Breast epithelium (tissue), 4 donors: ENCODE measurements around the gene MATN4. TPM values are rescaled to one million over a fixed set of nuclear protein-coding genes. Genes with fewer than 3 reads are reported as not detected.
A peak's percentile ranks its signal among the peaks of the same experiment; 100 is the strongest.

Experiments used
- DNase-seq, 2 donors: peaks; one replicate each; pipeline ENCODE4 v3.0.0-alpha.2; 2019; ENCODE audit warnings: low spot score in 2 of 2
- H3K27ac ChIP-seq, 2 donors: fragments of 200-600 bp; sonication (generic) in 1 of 2; one replicate each; pipeline ENCODE4 v1.5.1; 2016 to 2019; ENCODE audit warnings: mild to moderate bottlenecking in 1 of 2
- H3K27me3 ChIP-seq, 2 donors: fragments of 200-600 bp; sonication (generic) in 1 of 2; one replicate each; pipeline versions ENCODE4 v1.5.1 to v1.6.0; 2017 to 2019; ENCODE audit warnings: control low read depth in 1 of 2, mild to moderate bottlenecking in 1 of 2
- H3K36me3 ChIP-seq: fragments of 200-600 bp; one replicate; pipeline ENCODE4 v1.5.1; 2019
- H3K4me1 ChIP-seq, 2 donors: fragments of 200-600 bp; sonication (generic); one replicate each; pipeline ENCODE4 v1.5.1; 2016 to 2019; ENCODE audit warnings: control low read depth in 1 of 2
- H3K4me3 ChIP-seq, 3 donors: fragments of 200-600 bp; sonication (generic); 1 replicate in 2 of 3; 2 replicates in 1 of 3; pipeline ENCODE4 v1.5.1; 2016 to 2019; ENCODE audit warnings: mild to moderate bottlenecking in 3 of 3, moderate library complexity in 2 of 3
- H3K9me3 ChIP-seq, 2 donors: fragments of 200-600 bp; sonication (generic) in 1 of 2; one replicate each; pipeline ENCODE4 v1.5.1; 2016 to 2019; ENCODE audit warnings: control low read depth in 1 of 2
- POLR2A ChIP-seq: fragments of 450-650 bp; IDR thresholded peaks from one replicate; pipeline ENCODE4 v1.6.1; 2016; ENCODE audit warnings: antibody characterized with exemption, mild to moderate bottlenecking, moderate library complexity
- POLR2AphosphoS5 ChIP-seq, 3 donors: sonication (generic); formaldehyde crosslinking; IDR thresholded peaks; one replicate each; pipeline ENCODE4 v1.6.1; 2017; ENCODE audit warnings: antibody characterized with exemption in 3 of 3
- intact Hi-C: fragments of 100-400 bp; cut with DNase I; formaldehyde crosslinking; loops from one replicate; pipeline ENCODE4 v1.15.1; 2023; ENCODE audit warnings: low total_unique reads
- total RNA-seq, 3 donors: library from RNA; depleted of rRNA; stranded (reverse); fragments of >200 nt; gene quantifications; one replicate each; pipeline ENCODE4 v1.1.0, GENCODE V29; 2016
- TF ChIP-seq, protein P1 (sequence below), 3 donors: fragments of 450-650 bp; IDR thresholded peaks; one replicate each; pipeline ENCODE4 v1.5.1; 2016 to 2017; ENCODE audit warnings: antibody characterized with exemption in 3 of 3, mild to moderate bottlenecking in 3 of 3, moderate library complexity in 3 of 3

The MATN4 gene
- total RNA-seq, 3 donors from 2014 or later = 0.33 to 1.6 TPM; not detected in 1

DNA sequence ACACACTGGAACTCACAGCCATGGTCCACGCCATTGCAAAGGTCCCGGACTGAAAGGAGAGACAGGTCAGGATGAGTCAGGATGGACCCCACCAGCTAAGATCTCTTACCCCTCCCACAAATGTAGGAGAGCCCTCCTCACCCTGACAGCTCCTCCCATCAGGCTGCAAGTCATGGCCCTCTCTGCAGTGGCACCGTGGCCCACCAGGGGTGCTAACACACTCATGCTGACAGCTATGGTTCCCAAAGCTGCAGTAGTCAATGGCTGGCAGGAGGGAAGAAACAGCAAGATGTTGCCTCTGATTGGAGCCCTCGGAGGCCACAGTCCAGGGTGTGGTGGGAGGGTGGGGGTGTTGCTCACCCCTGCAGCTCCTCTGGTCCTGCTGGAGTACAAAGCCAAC lies 7.1 kb downstream of the MATN4 start:
- DNase-seq = no peak
- H3K27me3 ChIP-seq = peaks cover 0 to 9% of the 10 kb centered on the region in 2 donors
- intact Hi-C loops = no loop called here

DNA sequence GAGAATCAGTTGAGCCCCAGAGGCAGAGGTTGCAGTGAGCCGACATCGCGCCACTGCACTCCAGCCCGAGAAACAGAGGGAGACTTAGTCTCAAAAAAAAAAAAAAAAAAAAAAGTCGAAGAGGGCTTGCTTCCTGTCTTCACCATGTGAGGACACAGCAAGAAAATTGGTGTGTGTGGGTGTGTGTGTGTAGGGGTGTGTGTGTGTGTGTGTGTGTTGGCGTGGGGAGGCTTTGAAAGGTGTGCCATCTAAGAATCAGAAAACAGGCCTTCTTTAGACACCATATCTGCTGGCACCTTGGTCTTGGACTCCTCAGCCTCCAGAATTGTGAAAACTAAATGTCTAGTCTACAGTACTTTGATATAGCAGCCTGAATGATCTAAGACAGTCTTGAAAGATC lies 8.3 kb downstream of the MATN4 start:
- no peak for DNase-seq
- no peak for TF ChIP-seq POLR2AphosphoS5 (IDR thresholded peaks at IDR 0.05)
- TF ChIP-seq, protein P1, sequence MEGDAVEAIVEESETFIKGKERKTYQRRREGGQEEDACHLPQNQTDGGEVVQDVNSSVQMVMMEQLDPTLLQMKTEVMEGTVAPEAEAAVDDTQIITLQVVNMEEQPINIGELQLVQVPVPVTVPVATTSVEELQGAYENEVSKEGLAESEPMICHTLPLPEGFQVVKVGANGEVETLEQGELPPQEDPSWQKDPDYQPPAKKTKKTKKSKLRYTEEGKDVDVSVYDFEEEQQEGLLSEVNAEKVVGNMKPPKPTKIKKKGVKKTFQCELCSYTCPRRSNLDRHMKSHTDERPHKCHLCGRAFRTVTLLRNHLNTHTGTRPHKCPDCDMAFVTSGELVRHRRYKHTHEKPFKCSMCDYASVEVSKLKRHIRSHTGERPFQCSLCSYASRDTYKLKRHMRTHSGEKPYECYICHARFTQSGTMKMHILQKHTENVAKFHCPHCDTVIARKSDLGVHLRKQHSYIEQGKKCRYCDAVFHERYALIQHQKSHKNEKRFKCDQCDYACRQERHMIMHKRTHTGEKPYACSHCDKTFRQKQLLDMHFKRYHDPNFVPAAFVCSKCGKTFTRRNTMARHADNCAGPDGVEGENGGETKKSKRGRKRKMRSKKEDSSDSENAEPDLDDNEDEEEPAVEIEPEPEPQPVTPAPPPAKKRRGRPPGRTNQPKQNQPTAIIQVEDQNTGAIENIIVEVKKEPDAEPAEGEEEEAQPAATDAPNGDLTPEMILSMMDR (IDR thresholded peaks at IDR 0.05) = no peak
- no peak for TF ChIP-seq POLR2A
- intact Hi-C loops = no loop called here
- H3K4me1 ChIP-seq = no peaks in the 10 kb centered on the region
- H3K4me3 ChIP-seq = no peak overlapping the region
- no peaks in the 10 kb centered on the region for H3K9me3 ChIP-seq
- no peaks in the 10 kb centered on the region for H3K36me3 ChIP-seq
- no peak overlapping the region for H3K27ac ChIP-seq
- H3K27me3 ChIP-seq = peaks cover 0 to 8% of the 10 kb centered on the region in 2 donors

More for the DNA sequence above, 7.1 kb downstream of the MATN4 start:
- Histone ChIP-seq H3K27ac (no peak overlapping the region), H3K4me3 (no peak overlapping the region), H3K36me3 (no peaks in the 10 kb centered on the region), H3K9me3 (no peaks in the 10 kb centered on the region), H3K4me1 (no peaks in the 10 kb centered on the region)
- TF ChIP-seq POLR2AphosphoS5 (IDR thresholded peaks at IDR 0.05) (no peak), POLR2A (no peak)
- TF ChIP-seq, protein P1 (IDR thresholded peaks at IDR 0.05) = no peak

GRCh38 chr20:45297786-45298497 lies 10.2 kb downstream of the MATN4 start:
- no peak overlapping the region for H3K4me3 ChIP-seq
- H3K27ac ChIP-seq = no peak overlapping the region
- H3K9me3 ChIP-seq = no peaks in the 10 kb centered on the region
- H3K27me3 ChIP-seq = peaks cover 0 to 3% of the 10 kb centered on the region in 2 donors
- TF ChIP-seq, protein P1 (IDR thresholded peaks at IDR 0.05) = no peak
- TF ChIP-seq POLR2AphosphoS5 (IDR thresholded peaks at IDR 0.05) = no peak
- no peak for TF ChIP-seq POLR2A
- DNase-seq = no peak
- no peaks in the 10 kb centered on the region for H3K36me3 ChIP-seq
- intact Hi-C loops = no loop called here
- H3K4me1 ChIP-seq = no peaks in the 10 kb centered on the region

GRCh38 chr20:45294659-45295058 lies 13.4 kb downstream of the MATN4 start:
- no peak for TF ChIP-seq POLR2A
- TF ChIP-seq, protein P1 (IDR thresholded peaks at IDR 0.05) = no peak
- TF ChIP-seq POLR2AphosphoS5 (IDR thresholded peaks at IDR 0.05) = no peak
- no peaks in the 10 kb centered on the region for H3K36me3 ChIP-seq
- intact Hi-C loops = no loop called here
- H3K27me3 ChIP-seq = peaks cover 0 to 3% of the 10 kb centered on the region in 2 donors
- no peak for DNase-seq
- H3K4me1 ChIP-seq = no peaks in the 10 kb centered on the region
- no peak overlapping the region for H3K27ac ChIP-seq
- H3K4me3 ChIP-seq = no peak overlapping the region
- H3K9me3 ChIP-seq = no peaks in the 10 kb centered on the region

DNA sequence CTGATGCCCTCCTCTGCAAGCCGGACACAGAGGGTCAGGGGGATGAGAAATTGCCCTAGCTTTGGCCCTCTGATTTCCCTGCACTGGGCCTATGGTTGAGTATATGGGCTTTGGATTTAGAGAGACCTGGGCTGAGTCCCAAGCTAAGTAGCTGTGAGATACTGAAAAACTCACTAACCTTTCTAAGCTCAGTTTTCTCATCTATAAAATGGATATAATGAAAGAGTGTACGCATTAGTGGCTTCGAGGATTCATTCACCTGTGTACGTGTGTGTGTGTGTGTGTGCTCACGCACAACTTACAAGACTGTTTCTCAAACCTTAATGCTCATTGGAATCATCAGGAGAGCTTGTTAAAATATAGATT lies 14.1 kb downstream of the MATN4 start:
- intact Hi-C loops = no loop called here

More for the DNA sequence above, 14.1 kb downstream of the MATN4 start:
- no peak for TF ChIP-seq POLR2AphosphoS5 (IDR thresholded peaks at IDR 0.05)
- TF ChIP-seq, protein P1 (IDR thresholded peaks at IDR 0.05) = no peak
- no peak for TF ChIP-seq POLR2A
- Histone ChIP-seq H3K27me3 (peaks cover 0 to 3% of the 10 kb centered on the region in 2 donors), H3K36me3 (no peaks in the 10 kb centered on the region), H3K4me3 (peak overlapping the region; percentile 48 to 74 (median 57)), H3K27ac (no peak overlapping the region), H3K9me3 (no peaks in the 10 kb centered on the region), H3K4me1 (no peaks in the 10 kb centered on the region)
- DNase-seq = no peak
